Neural cell (in vitro differentiated cells): ENCODE measurements around the gene TTLL5.

ENCODE experiments used
- CTCF ChIP-seq: fragments of 450-650 bp; IDR thresholded peaks from 2 replicates; pipeline ENCODE4 v1.5.1; 2014; ENCODE audit warnings: antibody characterized with exemption, mild to moderate bottlenecking, moderate library complexity; ENCODE audit not compliant: poor library complexity, severe bottlenecking
- EP300 ChIP-seq: fragments of 450-650 bp; conservative IDR thresholded peaks from 2 replicates; pipeline ENCODE4 v1.6.1; 2014; ENCODE audit warnings: antibody characterized with exemption, mild to moderate bottlenecking, moderate library complexity; ENCODE audit not compliant: poor library complexity, severe bottlenecking

GRCh38 chr14:75631453-75631831 is 29.6 kb upstream of the TTLL5 start:
- TF ChIP-seq EP300 = no peak
- TF ChIP-seq CTCF = no peak
